GM12891 (cell line): ENCODE measurements around the gene PSMB7.

Source experiments
- POLR2A ChIP-seq: IDR thresholded peaks from 2 replicates; pipeline ENCODE4 v1.6.1; 2011; ENCODE audit warnings: low read depth, low read length, control low read depth
- POLR2AphosphoS5 ChIP-seq: IDR thresholded peaks from 2 replicates; pipeline ENCODE4 v1.6.1; 2011; ENCODE audit warnings: low read depth, low read length, control low read depth
- POU2F2 ChIP-seq: IDR thresholded peaks from 2 replicates; pipeline ENCODE4 v1.6.1; 2011; ENCODE audit warnings: low read depth, mild to moderate bottlenecking, control low read depth, low read length, moderate library complexity
- TAF1 ChIP-seq: IDR thresholded peaks from 2 replicates; pipeline ENCODE4 v1.6.1; 2011; ENCODE audit warnings: low read depth, low read length, control low read depth

- TF ChIP-seq POU2F2, result no peak
- no peak for TF ChIP-seq POLR2A
- TF ChIP-seq TAF1, result no peak
- TF ChIP-seq POLR2AphosphoS5, result no peak
Measured at GRCh38 chr9:124452841-124453585, 37.8 kb upstream of the PSMB7 start.
